Fibroblast of pulmonary artery (primary cell): ENCODE results near the gene RUNDC1.

ENCODE experiments used
- DNase-seq: peaks from one replicate; pipeline ENCODE4 v3.0.0-alpha.2; 2010; ENCODE audit warnings: low read depth
- H3K4me3 ChIP-seq: replicated peaks from 2 replicates; pipeline ENCODE4 v1.5.1; 2011; ENCODE audit warnings: low read depth, mild to moderate bottlenecking, control low read depth, low read length, moderate library complexity
- TF ChIP-seq, protein P1 (sequence below): IDR thresholded peaks from 2 replicates; pipeline ENCODE4 v1.5.1; 2011; ENCODE audit warnings: mild to moderate bottlenecking, control low read depth, low read length, inconsistent platforms; ENCODE audit errors: missing control alignments

RUNDC1 gene

DNA sequence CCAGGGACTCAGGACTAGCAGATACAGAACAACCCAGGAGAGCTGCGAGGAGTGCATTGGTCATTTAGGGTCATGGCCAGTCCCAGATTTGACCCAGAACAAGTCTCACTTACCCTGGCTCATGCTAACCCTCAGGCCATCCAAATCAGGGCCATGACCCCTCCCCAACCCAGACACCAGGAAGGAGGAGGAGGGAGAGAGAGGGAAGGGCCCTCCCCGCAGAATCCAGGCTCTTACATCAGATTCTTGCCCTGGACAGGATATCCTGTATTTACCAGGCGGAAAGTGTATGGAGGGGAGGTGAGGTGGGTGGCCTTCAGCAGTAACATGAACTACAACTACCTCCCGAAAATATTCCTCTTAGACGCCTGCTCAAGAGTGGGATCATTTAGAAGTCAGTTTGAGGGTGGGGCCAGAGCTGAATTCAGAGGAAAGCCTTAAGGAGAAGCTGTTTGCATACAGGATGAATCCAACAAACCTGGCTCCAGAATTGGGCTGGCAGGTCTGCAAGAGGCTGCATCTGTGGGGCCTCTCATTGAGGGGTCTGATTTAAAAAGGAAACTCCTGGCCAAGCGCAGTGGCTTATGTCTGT, 39.8 kb downstream of the RUNDC1 start:
- peak overlapping the region; percentile 97 for H3K4me3 ChIP-seq
- TF ChIP-seq, protein P1, sequence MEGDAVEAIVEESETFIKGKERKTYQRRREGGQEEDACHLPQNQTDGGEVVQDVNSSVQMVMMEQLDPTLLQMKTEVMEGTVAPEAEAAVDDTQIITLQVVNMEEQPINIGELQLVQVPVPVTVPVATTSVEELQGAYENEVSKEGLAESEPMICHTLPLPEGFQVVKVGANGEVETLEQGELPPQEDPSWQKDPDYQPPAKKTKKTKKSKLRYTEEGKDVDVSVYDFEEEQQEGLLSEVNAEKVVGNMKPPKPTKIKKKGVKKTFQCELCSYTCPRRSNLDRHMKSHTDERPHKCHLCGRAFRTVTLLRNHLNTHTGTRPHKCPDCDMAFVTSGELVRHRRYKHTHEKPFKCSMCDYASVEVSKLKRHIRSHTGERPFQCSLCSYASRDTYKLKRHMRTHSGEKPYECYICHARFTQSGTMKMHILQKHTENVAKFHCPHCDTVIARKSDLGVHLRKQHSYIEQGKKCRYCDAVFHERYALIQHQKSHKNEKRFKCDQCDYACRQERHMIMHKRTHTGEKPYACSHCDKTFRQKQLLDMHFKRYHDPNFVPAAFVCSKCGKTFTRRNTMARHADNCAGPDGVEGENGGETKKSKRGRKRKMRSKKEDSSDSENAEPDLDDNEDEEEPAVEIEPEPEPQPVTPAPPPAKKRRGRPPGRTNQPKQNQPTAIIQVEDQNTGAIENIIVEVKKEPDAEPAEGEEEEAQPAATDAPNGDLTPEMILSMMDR = no peak
- peak; percentile 60 for DNase-seq

DNA sequence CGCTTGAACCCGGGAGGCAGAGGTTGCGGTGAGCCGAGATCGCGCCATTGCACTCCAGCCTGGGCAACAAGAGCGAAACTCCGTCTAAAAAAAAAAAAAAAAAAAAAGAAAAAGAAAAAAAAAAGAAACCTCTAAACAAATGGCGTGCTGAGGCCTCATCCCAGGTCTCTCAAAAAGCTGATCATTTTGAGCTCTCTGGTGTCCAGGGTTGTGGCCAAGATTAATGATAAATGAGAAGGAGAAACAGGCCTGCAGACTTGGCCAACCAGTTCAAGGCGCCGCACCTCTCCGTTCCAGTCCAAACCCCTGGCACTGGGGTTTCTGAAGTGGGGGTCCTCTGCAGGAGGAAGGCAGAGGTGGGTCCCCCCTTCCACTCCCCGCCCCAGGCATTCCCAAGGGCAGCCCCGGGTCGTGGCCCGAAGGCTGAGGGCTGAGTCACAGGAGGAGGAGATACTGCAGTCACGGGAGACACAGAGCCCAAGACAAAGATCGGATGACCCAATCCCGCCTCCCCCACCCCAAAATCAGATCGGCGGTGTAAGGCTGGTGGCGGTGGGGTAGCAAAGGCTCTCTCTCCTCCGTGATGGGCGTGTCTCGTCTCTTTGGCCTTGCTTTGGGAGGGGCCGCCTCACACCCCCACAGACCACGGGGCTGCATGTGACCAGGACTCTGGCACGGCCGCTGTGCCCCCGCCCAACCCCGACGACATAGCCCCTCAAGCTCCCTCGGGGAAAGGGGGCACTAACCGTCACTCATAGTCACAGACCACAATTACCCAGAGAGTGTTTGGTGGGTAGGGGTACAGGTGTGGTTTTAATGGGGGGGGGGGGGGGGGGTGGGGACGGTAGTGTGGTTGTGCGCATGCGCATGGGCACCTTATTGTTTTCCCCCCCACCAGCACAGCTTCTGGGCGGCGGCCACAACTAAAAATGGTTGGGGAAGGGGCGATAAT, 40.7 kb downstream of the RUNDC1 start:
- peak overlapping the region; percentile 97 for H3K4me3 ChIP-seq
- DNase-seq = peak; percentile 76
- TF ChIP-seq, protein P1 = no peak

DNA sequence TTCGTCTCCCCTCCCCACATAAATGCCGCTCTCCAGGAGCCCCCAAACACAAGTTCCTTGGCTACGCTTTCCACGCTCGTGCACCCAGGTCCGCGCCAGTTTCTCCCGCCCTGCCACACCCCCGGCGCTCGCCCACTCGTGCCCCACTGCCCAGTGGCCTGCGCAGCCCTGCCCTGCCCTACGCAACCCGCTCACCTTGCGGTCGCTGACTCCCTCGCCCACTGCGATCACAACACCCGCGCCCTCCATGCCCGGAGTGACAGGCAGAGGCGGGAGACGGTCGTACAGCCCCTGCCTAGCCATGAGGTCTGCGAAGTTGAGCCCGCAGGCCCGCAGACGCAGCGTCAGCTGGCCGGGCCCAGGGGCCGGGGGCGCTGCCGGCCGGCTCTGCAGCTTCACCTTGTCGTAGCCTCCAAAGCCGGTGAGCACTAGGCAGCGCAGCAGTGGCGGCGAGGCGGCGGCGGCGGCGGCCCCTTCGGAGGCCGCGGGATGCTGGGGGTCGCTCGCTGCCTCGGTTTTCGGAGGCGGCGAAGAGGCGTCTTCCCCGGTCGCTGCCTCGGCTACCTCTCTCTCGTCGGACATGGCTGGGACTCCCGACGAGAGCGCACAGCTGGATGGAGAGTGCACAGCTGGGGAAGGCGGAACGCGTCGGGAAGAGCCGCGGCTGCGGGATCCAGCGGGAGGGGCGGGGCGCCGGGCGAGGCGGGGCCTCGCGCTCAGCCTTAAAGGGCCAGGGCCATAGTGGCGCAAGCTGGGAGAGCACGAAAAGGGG, 41.6 kb downstream of the RUNDC1 start, which contains the start of gene VAT1:
Gene VAT1, minus strand, starts transcription at position 645 of the 772 bp plus-strand sequence. Its CDS starts 63 bp downstream, at position 582.
- H3K4me3 ChIP-seq = peak within 1 kb of the TSS; percentile 97
- DNase-seq = peak; percentile 78
- TF ChIP-seq, protein P1 = no peak

DNA sequence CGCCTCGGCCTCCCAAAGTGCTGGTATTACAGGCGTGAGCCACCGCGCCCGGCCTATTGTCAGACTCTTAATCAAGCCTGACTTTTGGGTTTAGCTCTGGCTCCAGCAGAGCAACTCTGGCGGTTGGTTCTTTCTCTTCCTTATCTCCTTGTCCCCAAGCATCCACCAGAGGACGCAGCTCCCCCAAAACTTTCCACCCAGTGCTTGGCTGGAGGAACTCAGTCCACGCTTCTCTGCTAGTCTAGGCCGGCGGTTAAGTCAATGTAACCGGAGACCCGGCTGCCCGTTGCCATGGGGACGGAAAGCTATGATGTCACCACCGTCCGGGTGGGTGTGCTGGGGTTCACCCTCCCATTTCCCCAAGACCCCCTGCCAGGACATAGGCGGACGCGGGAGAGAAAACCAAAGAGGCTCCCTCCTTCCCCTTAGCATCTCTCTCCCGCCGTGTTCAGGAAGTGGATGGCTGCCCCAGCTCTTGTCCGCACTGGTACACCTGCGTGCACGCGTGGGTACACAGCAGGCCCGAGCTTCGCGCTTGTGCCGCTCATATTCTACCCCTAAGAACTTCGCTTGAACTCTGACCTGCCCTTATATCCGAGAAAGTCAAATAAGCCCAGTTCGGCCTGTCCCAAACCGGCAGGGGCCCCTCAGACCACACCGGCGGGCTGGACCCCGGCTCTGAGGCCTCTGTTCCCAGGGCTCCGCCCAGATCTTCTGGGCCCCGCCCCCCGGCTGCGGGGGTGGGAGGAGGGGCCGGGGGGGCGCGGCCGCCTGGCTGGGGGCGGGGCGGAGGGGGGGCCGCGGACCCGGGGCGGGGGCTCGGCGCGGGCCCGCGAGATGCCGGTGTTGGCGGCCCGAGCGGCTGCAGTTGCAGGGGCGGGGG, 44.3 kb downstream of the RUNDC1 start, which contains the start of gene RND2:
Gene RND2, plus strand, starts transcription at position 825 of the 883 bp plus-strand sequence. CDS start 117 bp downstream, outside the sequence.
- TF ChIP-seq, protein P1 = peak; percentile 77
- DNase-seq = peak; percentile 96
- peak within 1 kb of the TSS; percentile 64 for H3K4me3 ChIP-seq

DNA sequence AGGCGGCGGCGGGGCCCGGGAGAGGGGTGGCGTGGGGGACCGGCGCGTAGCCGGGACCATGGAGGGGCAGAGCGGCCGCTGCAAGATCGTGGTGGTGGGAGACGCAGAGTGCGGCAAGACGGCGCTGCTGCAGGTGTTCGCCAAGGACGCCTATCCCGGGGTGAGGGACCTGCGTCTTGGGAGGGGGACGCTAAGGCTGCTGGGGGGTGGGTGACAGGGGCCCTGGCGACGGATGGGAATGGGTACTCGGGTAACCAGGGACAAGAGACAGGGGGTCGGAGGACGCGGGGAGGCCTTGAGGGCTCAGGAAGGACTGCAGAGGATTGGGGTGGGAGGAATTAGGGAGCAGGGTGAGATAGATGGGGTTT, 44.9 kb downstream of the RUNDC1 start:
- no peak for DNase-seq
- TF ChIP-seq, protein P1 = no peak
- peak overlapping the region; percentile 42 for H3K4me3 ChIP-seq
